ENCODE measurements around the gene GALR3.

DNA sequence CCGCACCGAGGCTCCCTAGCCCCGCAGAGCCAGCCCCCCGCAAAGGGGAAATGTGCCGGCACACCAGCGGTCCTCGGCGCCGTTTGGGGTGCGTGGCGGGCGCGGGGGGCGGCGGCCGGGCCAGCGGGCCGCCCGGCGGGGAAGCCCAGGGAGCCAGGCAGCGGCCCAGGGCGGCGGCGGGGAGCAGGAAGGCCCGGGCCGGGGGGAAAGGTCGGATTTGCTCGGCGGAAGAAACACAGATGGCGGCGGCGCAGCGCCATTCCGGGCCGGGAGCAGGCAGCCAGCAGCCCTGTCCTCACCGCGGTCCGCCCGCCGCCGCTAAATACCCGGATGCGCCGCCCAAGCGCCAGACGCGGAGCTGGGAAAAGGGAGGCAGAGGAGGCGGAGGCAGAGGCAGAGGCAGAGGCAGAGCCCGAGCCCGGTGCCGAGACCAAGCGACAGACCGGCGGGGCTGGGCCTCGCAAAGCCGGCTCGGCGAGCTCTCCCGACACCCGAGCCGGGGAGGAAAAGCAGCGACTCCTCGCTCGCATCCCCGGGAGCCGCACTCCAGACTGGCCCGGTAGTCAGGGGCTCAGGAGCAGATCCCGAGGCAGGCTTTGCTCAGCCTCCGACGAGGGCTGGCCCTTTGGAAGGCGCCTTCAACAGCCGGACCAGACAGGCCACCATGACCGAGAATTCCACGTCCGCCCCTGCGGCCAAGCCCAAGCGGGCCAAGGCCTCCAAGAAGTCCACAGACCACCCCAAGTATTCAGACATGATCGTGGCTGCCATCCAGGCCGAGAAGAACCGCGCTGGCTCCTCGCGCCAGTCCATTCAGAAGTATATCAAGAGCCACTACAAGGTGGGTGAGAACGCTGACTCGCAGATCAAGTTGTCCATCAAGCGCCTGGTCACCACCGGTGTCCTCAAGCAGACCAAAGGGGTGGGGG lies 18.0 kb upstream of the GALR3 start:
- TF ChIP-seq, protein P1, sequence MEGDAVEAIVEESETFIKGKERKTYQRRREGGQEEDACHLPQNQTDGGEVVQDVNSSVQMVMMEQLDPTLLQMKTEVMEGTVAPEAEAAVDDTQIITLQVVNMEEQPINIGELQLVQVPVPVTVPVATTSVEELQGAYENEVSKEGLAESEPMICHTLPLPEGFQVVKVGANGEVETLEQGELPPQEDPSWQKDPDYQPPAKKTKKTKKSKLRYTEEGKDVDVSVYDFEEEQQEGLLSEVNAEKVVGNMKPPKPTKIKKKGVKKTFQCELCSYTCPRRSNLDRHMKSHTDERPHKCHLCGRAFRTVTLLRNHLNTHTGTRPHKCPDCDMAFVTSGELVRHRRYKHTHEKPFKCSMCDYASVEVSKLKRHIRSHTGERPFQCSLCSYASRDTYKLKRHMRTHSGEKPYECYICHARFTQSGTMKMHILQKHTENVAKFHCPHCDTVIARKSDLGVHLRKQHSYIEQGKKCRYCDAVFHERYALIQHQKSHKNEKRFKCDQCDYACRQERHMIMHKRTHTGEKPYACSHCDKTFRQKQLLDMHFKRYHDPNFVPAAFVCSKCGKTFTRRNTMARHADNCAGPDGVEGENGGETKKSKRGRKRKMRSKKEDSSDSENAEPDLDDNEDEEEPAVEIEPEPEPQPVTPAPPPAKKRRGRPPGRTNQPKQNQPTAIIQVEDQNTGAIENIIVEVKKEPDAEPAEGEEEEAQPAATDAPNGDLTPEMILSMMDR (IDR thresholded peaks at IDR 0.05): no peak
- TF ChIP-seq POLR2AphosphoS5 (IDR thresholded peaks at IDR 0.05; ENCODE audit: insufficient read depth in 1 of 2, low read depth in 1 of 2): peak; percentile 58 to 88
